Non-pigmented ciliary epithelial cell (primary cell): ENCODE results near the gene VAV2.
A peak's percentile ranks its signal among the peaks of the same experiment; 100 is the strongest.

Source experiments
- DNase-seq: peaks from one replicate; pipeline ENCODE4 v3.0.0-alpha.2; 2010; ENCODE audit warnings: low read depth

The VAV2 gene

DNA sequence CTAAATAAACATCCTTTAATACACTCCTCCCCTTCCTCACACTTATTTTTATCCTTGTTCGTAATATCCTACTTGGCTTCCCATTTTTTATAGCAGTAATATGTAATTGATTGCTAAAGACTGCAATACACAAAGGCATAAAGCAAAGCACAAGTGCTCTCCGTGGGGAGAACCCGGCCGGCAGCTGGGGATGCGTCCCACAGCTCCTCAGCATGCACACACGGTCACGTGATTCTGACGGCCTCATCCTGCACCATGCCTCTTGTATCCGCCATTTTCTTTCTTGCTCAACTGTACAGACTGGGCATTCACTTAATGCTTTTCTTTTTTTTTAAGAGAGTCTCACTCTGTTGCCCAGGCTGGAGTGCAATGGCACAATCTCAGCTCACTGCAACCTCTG lies 36.0 kb upstream of the VAV2 start:
- DNase-seq = no peak

DNA sequence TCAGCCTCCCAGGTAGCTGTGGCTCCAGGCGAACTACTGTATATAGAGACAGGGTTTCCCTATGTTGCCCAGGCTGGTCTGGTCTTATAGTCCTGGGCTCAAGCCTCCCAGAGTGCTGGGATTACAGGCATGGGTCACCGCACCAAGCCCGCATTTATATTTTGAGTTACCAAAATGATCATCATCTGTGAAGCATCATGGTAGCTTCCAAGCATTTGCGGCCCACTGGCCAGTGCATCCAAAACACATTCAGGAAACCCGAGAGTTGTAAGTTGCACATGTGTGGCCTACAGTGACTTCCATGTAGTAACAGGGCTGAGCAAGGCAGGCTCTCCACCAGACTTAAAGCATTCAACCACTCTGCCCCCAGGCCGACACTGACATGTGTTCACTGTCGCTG lies 35.4 kb upstream of the VAV2 start:
- DNase-seq = no peak

DNA sequence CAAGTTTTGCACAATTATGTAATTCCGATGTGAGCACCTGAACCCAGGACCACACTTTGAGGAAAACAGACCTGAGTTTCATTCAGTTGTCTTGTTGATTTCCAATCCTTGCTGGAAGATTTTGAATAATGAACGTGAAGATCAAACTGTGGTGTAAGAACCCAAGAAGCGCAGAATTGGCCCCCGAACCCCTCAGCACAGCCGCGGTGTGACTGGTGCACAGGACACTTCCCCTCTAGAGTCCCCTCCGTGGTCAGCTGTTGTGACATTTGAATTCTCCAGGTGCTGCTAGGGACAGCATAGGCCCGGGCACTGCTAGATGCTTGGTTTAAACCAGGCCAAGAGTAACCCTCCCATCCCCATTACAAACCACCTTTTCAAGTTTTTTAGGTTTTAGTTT lies 34.9 kb upstream of the VAV2 start:
- no peak for DNase-seq

DNA sequence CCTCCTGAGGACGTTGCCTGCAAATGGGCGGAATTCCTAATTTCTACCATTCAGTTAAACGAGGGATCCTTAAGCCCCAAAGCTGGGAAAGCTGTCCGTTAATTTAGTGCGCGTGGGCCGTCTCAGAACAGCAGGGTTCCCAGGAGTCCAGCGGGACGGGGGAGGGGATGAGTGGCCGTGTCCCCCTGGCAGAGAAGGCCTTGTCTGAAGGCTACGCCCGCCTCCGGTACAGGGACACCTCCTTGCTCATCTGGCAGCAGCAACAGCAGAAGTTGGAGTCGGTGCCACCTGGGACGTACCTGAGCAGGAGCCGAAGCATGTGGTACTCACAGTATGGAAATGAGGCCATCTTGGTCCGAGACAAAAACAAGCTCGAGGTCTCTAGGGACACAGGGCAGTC lies 34.5 kb upstream of the VAV2 start:
- DNase-seq = no peak

DNA sequence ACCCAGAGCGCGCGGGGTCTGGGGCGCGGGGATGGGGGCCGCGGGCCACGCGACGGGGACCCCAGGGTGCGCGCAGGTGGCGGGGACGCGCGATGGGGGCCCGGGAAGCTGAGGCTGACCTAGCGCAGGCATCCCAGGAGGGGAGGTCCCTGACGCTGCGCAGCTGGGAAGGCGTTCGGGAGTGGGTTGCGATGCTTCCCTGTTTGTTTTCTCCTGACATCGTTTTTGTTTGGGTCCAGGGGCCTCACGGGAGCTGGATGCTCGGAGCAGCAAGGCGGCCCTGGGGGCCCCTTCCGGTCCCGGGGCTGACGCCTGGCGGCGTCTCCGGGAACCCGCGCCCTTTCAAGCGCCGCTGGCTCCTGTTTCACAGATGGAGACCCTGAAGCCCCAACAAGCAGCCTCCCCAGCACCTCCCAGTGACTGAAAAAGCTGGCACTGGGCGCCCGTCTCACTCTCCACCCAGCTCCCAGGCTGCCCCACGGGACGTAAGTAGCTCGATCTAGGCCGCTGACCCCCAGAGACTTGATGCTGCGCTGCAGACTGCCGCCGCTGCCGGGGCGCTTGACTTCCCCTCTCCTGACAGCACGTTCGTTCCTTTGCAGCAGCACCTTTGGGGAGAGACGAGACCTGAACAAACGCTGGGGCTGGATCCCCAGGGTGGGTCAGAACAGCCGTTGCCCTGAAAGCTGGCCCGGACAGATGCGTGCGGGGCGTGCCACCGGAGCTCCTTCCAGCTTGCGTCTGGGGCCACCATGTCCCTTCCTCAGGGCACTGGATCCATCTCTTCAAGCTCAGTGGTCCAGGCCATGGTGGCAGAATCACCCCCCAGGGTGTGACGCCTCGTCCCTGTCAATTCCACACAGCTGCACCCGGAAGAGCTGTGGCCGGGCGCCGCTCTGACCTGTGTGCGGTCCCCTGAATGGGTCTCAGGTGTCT lies 33.8 kb upstream of the VAV2 start:
- DNase-seq = no peak

DNA sequence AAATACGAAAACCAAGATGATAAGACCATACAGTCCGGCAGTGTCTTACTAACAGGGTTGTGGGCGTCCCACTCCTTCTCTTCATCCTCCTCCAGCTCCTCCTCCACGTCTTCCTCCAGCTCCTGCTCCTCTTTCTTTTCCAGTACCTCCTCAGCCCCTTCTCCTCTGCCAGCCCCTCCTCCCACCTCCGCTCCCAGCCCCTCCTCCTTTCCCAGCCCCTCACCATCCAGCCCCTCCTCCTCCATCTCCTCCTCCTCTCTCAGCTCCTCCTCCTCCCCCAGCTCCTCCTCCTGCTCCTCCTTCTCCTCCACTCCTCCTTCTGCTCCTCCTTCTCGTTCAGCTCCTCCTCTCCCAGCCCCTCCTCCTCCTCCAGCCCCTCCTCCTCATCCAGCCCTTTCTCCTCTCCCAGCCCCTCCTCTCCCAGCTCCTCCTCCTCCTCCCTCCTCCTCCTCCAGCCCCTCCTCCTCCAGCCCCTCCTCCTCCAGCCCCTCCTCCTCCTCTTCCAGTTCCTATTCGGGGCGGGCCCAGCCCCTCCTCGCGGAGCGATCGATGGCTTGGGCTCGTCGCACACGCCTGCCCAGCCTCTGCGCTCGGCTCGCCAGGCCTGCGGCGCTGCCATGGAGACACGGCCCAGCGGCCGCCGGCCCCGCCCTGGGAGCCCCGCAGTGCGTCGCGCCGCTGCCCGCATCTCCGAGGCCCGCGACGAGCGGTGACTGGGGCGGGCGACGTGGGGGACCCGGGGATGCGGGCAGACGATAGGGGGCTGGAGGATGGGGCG lies 32.9 kb upstream of the VAV2 start, which contains the start of gene BRD3OS:
TSS of gene BRD3OS (plus strand) at position 654 of the 778 bp plus-strand sequence. CDS start 1,267 bp downstream, outside the sequence.
- DNase-seq = peak; percentile 100

DNA sequence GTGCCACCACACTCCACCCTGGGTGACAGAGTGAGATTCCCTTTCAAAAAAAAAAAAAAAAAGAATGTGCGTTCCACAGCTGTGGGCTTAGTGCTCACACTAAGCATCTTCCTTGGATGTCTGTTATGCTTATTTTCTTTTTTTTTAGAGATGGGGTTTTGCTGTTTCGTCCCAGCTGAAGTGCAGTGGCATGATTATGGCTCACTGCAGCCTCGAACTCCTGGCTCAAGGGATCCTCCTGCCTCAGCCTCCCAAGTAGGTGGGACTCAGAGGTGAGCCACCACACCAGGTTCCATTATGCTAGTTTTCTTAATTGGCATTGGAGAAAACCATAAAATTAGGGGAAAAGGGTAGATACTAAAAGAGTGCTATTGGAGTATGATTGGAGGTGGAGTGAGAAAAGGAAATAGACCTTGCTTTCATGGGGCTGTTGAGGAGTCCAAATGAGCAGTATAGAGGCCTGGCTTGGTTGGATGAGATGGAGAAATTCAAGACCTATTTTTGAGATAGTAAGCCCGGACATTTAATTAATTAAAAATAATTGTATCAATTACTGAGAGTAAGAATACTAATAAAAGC lies 32.2 kb upstream of the VAV2 start:
- no peak for DNase-seq

DNA sequence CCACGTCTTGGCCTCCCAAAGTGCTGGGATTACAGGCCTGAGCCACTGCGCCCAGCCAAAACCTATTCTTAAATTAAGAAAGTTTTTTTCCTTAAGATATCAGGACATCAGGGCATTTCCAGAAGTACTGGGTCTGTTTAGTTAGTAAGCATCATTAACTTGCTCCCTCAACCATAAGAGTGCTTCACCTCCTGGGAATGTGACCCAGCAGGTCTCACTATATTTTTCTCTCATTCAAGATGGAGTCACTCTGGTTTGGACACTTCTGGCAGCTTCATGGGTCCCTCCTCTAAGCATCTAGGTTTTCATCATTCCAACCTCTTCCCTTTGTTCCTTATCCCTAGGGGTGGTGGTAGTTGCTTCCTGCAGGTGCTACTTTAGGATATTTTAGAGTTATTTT lies 22.8 kb upstream of the VAV2 start:
- DNase-seq = no peak

DNA sequence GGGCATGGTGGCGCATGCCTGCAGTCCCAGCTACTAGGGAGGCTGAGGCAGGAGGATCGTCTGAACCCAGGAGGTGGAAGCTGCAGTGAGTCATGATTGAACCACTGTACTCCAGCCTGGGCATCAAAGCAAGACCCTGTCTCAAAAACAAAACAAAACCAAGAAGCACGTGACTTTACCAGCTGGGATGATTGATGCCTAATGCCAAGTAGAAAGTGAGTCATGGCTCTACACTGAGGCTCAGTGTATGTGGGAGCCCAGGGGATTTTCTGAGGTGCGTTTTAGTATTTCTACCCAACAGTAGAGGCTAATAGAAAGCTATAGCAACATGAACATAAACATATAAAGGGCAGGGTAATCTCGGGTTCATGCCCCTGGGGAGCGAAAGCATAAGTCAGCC lies 19.3 kb upstream of the VAV2 start:
- DNase-seq = no peak

DNA sequence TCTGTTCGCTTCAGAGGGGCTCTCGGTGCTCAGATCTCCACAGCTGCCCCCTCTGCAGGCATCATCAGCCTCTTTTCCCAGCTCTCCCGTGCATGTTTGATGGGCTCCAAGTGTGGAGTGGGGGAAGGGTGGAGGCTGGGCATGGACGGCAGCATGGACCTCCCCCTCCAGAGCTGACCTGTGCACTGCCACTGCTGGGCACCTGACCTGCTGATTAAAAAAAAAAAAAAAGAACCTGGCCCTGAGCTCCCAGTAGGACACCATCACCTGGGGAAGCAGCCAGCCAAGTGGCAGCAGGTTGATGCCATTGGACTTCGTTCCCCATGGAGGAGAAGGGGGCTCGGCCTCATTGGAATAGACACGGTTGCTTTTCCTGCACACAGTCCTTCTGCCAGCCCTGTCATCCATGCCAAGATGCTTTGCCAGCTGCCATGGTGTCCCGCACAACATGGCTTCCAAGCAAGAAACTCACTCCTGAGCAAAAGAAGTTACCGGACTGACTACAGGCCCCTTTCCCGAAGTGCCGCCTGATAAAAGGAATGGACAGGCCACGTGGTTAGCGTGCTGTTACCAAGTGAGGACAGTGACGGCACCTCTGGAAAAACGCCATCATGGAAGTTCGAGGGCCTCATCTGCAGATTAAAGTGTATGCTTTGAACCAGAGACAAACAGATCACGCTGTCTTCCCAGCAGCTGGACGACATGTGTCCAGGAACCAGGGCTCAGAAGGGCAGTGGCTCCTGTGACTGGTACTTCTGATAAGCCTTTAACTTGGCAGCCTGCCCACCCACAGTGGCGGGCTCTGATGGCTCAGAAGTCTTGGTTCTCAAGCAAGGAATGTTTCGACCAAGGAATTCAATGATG lies 18.4 kb upstream of the VAV2 start:
- no peak for DNase-seq

DNA sequence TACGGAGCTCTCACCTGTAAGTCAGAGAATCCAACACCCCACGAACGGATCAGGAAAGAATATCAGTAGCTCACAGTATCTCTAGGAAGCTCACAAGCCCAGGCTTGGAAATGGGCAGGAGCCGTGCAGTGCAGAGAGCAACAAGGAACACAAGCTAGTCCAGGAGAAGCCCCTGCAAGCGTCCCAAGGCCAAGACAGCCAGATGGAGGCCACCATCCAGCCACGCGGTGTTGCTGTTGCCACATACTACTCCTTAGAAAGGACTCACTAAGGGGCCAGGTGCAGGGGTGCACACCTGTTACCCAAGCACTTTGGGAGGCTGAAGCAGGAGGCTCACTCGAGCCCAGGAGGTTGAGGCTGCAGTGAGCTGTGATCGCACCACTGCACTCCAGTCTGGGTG lies 15.4 kb upstream of the VAV2 start:
- no peak for DNase-seq

DNA sequence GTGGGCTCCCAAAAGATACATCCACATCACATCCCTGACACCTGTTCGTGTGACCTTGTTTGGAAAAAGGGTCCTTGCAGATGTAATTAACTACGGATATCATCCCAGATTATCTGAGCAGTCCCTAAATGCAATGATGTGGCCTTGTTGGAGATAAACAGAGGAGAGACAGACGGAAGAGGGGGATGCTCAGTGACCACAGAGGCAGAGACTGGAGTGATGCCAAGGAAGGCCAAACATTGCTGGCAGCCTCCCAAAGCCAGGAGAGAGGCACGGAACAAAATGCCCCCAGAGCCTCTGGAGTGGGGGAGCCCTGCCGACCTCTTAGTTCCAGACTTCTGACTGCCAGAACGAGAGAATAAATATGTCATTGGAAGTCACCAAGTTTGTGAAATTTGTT lies 15.0 kb upstream of the VAV2 start:
- no peak for DNase-seq

DNA sequence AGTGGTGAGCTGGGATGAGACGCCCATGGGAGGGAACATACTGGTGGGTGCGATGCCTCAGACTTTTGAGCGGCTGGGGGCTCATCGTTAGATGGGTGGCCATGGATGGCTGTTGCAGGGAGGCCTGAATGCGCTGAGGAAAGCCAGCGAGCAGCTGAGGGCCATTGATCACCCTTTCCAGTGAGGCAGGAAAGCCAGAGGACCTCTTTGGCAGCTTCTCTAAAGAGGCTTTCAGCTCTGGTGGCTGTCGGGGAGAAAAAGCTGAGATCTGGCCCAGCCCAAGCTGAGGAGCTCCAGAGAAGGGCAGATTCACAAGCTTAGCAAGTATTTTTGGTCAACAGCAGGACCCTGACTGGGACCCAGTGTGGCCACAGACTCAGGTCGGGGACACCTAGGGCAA lies 13.3 kb upstream of the VAV2 start:
- no peak for DNase-seq

DNA sequence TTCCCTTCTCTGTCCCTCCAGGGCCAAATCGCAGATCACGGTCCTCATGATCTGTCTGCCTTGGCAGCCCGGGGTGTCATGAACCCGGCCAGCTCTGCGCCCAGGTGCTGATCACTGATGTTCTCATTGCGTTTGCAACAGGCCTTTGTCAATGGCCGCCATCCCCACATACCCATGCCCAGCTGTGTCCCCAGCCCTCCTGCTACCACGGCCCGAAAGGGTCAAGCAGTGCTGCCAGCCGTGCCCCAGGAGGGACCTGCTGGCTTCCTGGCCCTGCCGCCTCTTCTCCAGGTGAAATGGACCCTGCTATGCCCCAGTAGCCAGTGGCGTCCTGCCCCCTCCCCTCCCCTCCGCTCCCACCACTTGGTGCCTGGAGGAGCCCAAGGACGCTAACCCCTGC lies 12.8 kb upstream of the VAV2 start:
- DNase-seq = no peak

DNA sequence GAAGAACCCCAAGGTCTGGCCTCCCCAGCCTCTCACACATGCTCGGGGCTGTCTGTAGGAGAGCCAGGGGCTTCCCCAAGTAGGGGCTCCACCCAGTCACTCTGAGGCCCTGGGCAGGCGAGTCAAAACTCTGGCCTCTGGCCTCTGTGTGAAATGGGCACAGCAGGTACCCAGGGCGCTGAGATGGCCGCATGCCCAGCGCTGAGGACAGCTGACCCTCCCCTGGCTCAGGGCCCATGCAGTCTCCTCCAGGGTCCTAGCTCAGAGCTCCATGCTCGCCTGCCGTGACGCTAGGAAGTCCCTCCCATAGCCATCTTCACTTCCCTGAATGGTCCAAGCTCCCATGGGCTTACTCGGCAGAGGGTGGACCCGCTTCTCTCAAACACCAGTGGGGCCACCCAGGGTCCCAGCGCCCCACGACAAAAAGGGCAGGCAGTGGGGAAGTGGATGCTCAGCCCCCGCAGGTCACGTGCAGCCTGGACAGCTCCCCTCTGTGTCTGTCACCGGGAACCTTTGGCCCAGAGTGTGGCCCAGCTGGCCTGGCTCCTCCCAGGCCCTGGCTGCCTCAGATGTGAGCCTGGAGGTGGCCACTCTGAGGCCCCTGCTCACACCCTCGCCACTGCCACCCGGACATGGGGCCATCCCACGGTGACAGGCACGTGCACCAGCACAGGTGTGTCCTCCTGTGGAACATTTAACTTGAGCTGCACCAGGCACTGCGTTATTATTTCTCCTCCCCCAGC lies 12.2 kb upstream of the VAV2 start:
- no peak for DNase-seq

DNA sequence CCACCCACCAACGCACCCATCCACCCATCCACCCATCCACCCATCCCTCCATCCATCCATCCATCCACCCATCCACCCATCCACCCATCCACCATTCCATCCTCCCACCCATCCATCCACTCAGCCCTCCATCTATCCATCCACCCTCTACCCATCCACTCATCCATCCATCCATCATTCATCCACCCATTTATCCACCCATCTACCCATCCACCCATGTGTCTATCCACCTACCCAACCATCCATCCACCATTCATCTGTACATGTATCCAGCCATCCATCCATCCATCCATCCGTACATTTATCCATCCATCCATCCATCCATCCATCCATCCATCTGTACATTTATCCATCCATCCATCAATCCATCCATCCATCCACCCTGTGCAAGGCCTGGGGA lies 11.1 kb upstream of the VAV2 start:
- no peak for DNase-seq

DNA sequence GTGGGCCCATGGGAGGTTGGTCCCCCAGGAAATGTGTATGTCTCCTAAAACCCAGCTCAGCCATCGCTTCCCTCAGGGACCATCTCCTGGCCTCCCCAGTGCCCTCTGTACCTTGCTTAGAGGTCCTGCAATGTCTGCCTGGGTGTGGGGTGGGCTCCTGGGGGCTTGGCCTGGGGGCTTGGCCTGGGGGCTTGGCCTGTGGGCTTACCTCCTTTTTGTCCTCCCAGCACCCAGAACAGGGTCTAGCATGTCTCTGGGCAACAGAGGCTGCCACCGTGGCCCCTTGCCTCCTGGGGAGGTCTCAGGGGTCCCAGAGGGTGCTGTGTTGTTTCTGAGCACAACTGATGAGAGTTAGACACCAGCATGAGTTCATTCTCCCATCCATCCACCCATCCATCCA lies 10.7 kb upstream of the VAV2 start:
- no peak for DNase-seq

DNA sequence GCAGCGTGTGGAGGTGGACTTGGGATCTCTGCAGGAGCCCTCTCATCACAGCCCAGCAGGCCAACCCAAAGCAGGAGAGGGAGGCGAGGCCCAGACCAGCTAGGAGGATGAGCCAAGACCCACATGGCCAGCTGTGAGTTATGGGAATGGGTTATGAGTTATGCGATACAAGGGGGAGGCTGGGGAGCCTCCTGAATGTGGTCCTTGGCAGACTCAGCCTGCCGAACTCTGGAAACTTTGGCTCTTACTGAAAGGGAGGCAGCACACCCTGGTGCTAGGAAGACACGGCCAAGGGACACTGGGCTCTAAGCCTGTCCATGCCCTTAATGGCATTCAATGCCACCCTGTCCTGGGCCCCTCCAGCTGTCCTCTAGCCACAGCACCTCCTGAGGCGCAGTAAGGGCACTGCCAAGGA lies 7.7 kb upstream of the VAV2 start:
- no peak for DNase-seq

DNA sequence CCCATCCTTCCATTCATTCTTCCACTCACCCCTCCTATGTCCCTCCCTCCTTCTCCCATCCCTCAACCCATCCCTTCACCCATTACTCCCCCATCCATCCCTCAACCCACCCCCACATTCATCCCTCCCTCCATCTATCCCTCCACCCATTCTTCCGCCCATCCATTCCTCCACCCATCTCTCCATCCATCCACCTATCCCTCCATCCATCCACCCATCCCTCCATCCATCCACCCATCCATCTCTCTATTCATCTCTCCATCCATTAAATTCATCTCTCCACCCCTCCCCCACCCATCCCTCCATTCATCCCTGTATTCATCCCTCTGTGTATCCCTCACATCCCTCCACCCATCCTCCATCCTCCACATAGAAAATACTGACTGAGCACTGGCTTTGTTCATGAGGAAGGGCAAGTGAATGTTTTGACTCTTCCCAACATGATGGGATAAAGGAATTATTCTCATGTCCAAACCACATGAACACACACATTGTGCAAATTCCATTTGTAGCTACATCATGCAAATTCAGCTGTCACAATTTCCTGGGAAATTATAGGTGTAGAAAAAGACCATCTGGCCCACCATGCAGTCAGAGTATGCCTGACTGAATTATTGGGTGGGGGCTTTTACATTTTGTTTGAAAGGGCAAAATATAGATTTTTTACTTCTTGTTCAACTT lies 6.9 kb upstream of the VAV2 start:
- no peak for DNase-seq

DNA sequence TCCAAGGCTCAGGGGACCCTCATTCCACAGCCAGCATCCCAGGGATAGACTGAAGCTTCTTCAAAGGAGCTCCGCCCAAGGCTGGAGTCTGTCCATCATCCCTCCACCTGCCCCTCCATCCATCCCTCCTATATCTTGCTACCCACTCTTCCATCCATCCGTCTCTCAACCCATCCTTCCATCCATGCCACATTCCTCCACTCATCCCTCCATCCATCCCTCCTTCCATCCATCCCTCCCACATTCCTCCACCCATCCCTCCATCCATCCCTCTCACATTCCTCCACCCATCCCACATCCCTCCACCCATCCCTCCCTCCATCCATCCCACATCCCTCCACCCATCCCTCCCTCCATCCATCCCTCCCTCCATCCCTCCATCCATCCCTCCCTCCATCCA lies 5.5 kb upstream of the VAV2 start:
- no peak for DNase-seq
